ENCODE measurements around the gene LRCH3.
A peak's percentile ranks its signal among the peaks of the same experiment; 100 is the strongest.

The LRCH3 gene

DNA sequence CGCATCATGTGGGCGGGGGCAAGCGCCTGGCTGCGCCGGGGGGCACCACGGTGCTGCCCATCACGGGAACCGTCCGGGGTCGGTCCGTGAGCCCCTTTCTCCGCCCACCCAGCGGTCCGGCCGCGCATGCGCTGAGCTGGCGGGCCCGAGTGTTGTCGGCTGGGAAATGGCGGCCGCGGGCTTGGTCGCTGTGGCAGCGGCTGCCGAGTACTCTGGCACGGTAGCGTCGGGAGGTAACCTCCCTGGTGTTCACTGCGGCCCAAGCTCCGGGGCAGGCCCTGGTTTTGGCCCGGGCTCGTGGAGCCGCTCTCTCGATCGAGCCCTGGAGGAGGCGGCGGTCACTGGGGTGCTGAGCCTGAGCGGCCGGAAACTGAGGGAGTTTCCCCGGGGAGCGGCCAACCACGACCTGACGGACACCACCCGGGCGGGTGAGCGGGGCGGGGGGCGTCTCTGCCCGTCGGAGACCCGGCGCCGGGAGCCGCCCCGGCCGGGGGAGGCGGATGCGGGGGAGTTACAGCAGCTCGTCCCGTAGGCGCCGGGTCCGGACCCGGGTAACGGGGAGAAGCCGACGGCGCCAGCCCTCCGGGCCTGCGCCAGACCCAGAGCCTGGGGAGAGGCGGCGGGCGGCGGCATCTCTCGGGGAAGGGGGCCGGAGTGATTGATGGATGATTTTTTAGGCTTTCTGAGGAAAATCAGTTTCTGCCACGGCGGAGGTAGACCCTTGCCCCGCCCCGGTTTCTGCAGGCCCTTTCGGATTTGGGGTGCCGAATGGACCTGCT lies at the start of gene LRCH3:
TSS of gene LRCH3 (plus strand) at position 142 of the 779 bp plus-strand sequence. CDS start at position 167, 25 bp downstream.
- DNase-seq = peak; percentile 84

DNA sequence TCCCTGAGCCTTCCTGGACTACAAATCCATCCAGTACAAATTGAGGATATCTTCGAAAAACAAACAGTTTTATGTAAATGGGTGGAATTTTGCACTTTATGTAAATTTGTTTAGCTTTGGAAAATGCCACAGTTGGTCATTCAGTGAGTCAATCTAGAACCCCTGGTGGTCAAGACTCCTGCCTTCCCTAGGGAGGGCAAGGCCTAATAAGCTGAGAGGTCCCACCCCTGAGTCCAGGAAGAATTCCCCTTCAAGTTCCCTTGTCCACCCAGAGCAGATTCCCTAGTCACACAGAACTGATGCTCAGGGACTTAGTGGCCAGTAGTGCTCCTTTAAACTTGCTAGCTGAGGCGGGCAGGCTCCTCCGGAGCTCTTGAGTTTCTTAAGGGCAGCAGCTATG lies 48.3 kb upstream of the LRCH3 start:
- DNase-seq = no peak

DNA sequence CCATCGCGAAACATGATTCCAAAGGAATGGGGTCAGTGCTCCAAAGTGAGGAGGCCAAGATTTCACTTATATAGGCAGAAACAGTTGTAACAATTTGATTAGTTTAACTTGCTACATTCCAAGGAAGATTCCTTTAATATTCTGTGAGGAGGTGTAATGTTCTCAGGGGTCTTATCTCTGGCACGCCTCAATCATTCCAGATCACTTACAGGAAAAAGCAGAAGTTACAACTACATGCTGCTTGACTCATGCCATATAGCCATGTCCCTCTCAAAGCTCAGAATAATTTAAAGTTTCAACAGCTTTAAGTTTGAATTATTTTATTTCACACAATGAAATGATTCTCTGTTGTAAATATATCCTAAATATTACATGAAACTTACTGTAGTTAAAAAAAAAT lies 44.8 kb upstream of the LRCH3 start:
- no peak for DNase-seq

DNA sequence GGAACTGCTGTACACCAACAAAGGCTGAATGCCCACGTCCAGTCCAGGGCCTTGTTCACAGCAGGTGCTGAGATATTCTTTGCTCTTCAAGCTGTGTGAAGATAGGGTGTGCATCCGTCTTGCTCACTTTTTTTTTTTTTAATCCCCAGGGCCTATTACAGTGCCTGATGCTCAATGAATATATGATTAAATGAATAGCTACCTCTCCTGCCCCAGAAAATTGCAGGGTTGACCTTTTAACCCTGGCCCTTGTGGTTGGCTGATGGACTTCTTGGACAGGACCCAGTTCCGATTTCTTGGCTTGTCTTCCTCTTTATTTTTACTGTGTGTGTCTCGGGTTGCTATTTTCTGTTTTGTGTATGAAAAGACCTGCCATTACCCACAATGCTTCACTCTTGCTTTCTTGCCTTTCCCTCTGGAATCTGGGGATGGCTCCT lies 44.2 kb upstream of the LRCH3 start:
- DNase-seq = no peak

DNA sequence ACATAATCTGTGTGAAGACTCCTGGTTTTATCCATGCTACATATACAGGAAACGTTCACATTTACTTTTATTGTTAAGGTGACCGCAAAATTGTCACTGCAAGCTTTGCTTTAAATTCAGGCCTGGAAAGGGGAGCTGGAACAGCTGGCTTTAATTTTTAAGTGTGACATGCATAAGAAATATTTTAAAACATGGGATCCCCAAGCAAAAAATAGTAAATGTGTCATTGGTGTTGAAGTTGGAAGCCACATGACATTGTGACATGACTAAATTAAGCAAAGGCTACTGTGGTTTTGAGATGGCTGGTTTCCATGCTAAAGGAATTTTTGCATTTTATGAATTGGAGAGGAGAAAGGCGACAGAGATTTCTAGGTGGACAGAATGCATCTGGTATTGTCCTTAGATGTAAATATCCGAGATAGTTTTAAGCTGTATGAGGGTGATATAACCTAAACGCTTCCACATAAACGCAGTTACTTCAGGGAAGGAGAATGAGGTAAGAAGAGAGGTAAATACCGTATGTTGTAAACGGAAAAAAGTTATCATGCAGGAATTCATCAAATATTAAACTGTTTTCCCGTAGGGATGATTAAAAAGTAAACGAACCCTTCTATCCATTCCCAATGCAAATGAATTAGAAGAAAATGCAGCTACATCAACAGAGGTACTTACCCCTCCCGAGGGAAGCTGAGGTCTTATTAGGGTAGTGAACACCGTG lies 42.3 kb upstream of the LRCH3 start:
- DNase-seq = no peak

DNA sequence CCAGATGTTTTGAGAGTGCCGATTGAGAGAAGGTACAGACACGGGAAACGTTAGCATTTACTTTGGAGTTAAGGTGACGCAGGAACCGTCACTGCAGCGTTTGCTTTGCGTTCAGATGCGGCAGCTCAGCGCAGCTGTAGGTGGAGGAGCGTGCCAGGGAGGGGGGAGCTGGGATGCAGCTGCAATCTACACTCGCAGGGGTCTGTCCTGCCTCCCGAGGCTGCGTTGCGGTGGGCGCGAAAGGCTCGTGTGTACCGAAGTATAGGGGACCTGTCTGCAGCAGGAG lies 41.8 kb upstream of the LRCH3 start:
- DNase-seq = peak; percentile 65

DNA sequence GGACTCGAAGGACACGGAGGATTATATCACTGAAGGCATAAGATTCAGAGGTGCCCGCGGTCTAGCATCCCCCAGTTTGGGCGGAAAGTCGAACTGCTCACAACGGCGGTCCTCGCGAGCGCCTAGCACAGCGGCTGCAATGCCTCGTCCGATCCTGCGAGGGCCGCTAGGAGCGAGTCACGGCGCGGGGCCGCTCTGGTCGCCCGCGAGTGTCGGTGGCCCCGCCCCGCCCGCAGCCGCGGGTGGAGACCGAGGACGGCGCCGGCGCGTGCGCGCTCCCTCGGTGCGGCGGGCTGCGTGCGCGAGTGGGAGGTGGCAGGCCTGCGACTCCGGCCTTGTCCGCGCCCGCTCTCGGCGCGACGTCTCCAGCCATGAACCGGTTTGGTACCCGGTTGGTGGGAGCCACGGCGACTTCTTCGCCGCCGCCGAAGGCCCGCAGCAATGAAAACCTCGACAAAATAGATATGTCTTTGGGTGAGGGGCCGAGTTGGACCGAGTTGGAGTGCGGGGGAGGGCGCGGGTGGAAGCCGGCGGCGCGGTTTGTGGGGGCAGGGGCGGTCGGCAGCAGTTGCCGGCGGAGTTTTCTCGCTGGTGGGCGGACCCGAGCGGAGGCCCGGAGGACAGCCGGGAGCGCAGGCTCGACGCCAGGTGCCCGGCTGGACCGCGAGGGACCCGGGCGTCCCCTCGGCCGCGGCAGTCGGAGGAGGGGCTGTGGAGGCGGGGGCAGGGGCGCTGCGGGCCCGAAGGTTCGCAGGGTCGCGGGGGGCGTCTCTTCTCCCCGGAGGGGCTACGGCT lies 41.3 kb upstream of the LRCH3 start, which contains the start of gene FYTTD1:
TSS of gene FYTTD1 (plus strand) at position 283 of the 795 bp plus-strand sequence. CDS start at position 372, 89 bp downstream.
- DNase-seq = peak; percentile 89

DNA sequence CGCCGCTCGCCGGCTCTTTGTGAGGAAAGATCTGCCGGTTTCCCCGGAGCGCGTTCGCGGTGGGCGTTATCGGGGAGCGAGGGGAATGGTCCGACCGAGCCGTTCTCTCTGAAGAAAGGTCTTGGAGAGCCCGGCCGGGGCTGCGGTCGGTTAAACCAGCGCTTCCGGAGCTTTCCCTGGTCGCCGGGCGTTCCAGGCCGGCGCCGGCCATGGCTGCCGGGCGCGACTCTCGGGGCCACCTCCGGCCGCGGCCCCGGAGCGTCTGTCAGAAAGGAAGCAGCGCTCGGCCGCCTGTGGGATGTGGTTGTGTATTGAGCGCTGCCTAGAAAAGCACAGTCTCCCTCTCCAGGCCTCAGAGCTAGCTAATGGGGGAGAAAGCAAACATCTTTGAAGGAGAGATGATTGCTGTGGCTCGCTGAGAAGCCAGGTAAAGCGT lies 40.6 kb upstream of the LRCH3 start:
- peak; percentile 73 for DNase-seq

DNA sequence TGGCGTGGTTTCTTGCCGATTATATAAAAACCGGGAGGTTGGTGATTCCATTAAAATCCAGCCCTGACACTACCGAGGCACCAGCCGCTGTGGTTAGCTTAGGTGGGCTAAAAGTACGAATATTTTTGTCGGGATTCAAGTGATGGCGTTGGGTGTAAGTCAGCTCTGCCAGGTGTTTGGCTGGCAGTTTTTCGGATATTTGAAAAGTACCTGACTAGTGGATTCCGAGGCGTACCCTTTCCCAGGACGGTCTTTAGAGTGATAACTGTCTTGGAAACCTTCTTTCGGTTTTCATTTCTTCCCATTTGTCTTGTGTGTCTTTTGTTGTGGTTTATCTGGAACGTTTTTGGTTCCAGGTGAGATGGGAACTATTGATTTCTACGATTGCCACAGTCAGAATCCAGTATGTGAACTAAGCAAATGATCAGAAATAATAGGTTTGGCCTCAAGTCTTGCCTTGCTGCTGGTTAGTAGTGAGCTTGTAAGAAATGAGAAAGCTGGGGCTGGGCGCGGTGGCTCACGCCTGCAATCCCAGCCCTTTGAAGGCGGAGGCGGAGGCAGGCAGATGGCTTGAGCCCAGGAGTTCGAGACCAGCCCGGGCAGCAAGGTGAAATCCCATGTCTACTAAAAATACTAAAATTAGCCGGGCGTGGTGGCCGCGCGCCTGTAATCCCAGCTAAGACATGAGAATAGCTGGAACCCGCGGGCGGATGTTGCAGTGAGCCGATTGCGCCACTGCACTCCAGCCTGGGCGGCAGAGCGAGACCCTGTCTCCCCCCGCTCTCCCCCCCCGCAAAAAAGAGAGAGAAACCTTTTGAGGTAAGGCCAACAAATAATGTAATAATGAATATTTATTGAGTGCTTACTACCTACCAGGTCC lies 40.0 kb upstream of the LRCH3 start:
- DNase-seq = peak; percentile 41

DNA sequence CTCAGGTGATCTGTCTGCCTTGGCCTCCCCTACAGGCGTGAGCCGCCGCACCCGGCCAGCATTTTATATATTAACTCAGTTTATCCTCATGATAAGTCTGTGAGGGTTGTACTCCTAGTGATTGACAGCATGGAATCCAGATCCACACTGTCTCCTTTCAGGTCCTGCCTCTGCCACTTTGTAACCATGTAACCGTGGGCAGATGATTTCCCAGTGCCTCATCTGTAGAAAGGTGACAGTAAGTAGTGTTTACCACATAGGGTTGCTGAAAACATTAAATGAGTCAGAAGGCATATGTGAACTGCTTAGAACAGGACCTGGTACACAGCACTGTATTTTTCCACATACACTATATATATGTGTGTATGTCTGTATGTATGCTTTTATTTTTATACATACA lies 38.9 kb upstream of the LRCH3 start:
- DNase-seq = no peak

DNA sequence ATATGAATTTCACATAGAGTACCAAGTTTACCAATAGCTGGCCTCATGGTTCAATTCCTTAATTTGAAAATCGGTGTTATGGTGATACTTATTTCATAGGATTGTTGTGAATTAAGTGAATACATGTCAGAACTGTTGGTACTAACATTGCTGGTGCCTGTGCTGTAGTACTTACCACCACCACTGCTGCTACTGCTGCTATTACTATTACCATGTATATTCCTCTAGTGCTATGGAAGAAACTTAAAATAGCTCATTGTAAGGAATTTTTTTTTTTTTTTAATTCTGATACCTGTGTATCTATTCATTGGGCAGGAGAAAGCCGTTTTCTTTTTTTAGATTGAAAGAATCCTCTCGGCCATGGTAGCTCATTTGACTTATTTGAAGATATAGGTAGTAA lies 37.8 kb upstream of the LRCH3 start:
- no peak for DNase-seq

DNA sequence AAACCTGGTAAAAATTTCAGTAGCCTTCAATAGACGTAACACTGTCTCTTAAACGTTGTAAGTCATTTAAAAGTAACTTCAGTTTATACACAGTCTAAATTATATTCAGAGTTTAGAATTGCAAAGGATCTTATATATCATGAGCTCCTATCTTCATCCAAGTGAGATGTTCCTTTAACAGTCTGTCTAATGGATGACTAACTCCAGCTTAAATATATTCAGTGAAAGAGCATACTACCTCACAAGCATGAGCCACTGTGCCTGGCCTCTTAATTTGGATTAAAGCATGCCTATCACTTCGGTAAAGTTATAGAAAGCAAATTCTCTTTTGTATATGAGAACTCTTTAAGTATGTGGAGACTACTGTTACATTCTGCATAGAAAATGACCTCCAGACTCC lies 34.4 kb upstream of the LRCH3 start:
- no peak for DNase-seq

DNA sequence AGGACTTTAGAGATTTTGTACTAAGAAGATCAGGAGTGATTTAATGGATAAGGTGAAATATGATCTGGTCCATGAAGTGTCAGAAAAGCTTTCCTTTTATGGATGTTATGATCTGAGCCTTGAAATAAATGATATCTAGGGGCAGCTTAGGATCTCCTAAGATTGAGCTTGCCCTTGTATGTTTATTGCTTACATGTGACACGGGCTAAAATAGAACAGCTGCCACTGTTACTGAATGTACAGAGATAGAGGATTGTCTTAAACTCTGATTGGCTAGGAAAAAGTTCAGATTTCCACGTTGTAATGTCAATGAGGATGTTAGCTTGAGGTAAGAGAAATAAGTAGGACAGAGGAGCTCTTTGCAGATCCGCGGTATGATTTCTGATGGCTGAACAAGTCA lies 32.5 kb upstream of the LRCH3 start:
- DNase-seq = no peak

DNA sequence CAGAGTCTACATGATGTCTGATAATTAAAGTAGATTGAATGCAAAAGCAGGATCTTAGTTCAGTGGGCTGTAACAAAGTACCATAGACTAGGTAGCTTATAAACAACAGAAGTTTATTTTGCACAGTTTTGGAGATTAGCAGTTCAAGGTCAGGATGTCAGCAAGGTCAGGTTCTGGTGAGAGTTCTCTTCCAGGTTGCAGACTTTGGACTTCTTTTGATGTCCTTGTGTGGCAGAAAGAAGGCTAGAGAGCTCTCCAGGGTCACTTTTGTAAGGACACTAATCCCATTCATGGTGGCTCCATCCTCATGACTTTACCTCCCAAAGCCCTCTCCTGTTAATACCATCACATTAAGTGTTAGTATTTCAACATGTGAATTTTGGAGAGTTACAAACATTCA lies 29.3 kb upstream of the LRCH3 start:
- DNase-seq = no peak

DNA sequence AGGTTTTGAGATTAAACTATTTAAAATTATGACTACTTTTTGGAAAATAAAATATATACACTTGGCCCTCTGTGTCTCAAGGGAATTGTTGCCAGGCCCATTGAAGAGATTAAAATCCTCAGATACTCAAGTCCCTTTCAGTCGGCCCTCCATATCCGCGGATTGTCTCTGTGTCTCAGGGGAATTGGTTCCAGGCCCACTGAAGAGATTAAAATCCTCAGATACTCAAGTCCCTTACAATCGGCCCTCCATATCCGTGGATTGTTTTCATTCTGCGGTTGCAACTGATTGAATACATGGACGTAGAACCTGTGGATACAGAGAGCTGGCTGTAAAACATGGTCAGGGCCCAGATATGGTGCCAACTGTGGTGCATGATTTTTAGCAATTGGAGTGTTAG lies 15.7 kb upstream of the LRCH3 start:
- no peak for DNase-seq

DNA sequence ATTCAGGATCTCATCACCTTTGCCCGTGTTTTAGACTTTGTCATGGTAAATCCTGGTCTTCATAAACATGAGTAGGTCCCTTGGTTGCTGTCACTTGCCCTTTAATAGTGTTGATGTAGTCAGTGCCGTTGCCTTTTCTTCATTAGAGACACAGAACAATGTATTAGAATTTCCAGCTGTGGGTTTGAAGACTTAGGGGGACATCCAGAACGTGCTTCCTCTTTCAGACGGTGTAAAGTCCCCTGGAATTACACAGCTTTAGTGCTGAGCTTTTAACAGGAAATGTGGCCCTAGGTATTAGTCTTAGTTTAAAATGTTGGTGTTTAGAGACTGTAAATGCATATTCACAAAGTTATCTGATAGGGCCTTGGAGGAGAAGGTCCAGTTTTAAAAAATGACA lies 8.8 kb upstream of the LRCH3 start:
- DNase-seq = no peak

DNA sequence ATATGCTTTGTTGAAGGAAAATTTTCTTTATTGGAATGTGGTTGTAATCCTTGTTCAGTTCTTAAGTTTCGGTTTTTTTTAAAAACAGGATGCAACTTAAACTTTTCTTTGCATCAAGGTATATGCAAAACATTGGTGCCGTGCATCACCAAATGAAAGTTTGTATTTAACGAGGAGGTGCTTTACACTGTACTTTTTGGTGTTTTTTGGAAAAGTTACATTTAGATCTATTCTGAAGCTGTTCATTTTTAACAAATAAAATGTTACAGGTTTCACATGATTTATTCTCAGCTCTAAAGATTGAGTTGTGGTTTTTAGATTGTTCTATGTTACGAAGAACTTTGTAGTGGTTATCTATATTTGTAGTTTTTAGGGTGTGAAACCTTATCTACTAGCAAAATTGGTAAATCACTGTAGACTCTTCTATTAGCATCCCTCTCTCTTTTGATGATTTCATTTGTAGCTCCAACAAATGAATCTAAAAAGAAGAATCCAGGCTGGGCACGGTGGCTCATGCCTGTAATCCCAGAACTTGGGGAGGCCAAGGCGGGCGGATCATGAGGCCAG lies 7.0 kb upstream of the LRCH3 start:
- DNase-seq = no peak

DNA sequence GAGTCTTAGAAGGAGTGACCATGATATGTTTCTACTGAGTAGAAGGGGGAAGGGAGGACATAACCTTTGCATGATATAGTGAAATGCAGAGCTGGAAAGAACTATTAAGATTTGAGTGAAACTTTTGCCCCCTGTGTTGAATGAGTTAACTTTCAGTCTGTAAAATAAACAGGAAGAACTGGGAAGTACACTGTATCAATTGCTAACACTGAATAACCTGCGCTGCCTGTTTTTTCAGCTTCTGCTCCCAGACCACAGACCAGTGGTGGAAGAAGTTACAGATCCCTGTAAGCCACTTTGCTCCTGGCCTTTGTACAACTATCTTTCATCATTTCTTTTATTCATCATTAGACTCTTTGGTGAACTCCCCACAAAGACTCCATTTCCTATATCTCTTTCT lies 3.6 kb upstream of the LRCH3 start:
- no peak for DNase-seq

DNA sequence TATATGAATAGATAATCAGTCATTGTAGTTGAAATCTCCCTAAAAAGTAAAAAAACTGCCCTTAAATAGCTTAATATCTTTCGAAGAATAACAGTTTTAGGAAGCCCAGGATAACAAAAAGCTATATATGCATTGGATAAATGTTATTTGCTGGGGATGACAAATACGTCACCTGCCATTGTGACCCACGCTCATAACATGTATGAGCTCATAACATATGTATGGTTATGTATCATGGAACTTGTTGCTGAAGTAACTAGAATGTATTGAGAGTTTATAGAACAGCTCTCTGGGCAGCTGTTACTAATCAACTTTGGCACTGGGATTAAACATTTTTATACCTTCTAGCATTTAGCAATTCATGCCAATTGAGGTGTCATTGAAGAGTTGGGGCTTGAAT lies 1.7 kb upstream of the LRCH3 start:
- DNase-seq = no peak

DNA sequence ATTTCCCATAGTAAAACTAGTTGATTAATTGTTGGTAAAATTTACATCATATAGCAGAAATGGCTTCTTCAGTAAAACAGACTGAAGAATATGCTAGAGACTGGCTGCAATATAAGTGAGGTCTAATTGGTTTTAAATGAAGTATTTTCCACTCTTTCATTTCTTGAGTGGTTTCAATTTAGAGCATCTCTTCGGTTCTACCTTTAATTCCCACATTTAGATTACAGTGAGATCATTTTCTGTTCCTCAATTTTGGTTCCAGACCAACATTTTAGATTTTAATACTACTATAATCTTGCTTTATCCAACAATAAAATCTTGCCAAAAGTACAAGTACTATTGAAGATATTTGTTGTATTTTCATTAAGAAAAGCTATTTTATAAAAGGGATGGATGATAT lies 1.0 kb upstream of the LRCH3 start:
- no peak for DNase-seq

DNA sequence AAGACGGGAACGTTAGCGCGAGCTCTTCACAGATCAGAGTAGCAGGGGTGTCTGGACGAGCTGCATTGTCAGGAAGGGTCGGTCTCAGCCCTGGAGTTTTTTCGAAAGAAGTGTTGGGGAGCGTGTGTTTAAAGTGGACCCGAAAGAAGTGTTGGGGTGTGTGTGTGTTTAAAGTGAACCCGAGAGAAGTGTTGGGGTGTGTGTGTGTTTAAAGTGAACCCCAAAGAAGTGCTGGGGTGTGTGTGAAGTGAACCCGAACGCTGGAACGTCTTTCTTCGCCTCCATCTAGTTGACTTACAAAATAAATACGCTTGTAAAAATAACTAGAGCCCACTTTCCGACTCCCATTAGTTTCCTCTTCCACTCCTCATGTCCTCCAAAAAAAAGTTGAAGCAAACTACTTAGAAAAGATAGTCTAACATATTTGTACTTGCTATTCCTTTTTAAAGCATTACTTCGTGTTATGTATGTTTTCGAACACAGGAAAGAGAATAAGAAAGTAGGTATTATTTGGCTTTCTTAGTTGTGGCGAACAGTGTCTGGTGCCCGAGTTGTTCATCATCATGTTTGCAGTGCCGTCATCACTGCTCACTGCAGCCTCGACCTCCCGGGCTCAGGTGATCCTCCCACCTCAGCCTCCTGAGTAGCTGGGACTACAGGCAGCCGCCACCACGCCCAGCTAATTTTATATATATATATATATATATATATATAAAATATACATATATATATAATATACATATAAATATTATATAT lies 1.0 kb downstream of the LRCH3 start:
- DNase-seq = peak; percentile 59

DNA sequence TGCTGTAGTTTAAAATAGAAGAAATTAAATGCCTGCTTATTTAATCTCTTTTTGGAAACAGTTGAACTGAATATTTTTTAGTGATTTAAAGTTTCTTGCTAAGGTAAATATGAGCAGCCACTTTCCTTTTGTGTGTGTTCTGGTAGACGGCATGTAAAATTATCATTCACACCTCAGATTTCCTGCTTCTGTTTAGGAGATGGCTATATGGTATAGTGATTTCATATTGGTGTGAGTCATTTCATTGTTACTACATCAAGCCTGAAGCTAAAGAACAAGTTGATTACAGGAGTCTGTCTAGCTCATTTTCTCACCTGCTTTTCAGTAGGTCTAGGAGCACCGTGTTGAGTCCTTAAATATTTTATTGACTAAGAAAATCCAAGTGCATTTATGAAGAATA lies 2.2 kb downstream of the LRCH3 start:
- DNase-seq = peak; percentile 48
